Subcutaneous adipose tissue (tissue), 4 donors: ENCODE results near the gene NAP1L1. TPM values are rescaled to one million over a fixed set of nuclear protein-coding genes. Genes with fewer than 3 reads are reported as not detected.

Experiments used
- total RNA-seq, 4 donors: library from RNA; depleted of rRNA; stranded (reverse); fragments of >200 nt; gene quantifications; one replicate each; pipeline ENCODE4 v1.1.0, GENCODE V29; 2016
- TF ChIP-seq, protein P1 (sequence below): fragments of 450-650 bp; IDR thresholded peaks from one replicate; pipeline ENCODE4 v1.5.1; 2016; ENCODE audit warnings: low read depth, mild to moderate bottlenecking, control low read depth, antibody characterized with exemption, moderate library complexity

Gene NAP1L1
- total RNA-seq, 4 donors from 2014 or later, result 434 to 738 (median 574) TPM

DNA sequence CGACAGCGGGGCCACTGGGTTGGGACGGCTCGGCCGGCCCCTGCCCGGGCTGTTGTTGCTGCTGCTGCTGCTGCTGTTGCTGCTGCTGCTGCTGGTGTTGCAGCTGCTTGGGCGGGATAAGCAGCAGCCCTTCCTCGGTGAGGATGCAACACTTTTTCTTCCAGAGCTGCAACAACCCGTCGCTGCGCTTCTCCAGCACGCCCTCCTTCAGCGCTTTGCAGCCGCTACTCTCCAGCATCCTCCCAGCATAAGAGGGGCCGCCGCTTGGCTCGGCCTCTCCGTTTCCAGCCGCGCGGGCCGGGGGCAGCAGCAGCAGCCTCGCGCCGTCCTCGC, 53.4 kb downstream of the NAP1L1 start:
- TF ChIP-seq, protein P1, sequence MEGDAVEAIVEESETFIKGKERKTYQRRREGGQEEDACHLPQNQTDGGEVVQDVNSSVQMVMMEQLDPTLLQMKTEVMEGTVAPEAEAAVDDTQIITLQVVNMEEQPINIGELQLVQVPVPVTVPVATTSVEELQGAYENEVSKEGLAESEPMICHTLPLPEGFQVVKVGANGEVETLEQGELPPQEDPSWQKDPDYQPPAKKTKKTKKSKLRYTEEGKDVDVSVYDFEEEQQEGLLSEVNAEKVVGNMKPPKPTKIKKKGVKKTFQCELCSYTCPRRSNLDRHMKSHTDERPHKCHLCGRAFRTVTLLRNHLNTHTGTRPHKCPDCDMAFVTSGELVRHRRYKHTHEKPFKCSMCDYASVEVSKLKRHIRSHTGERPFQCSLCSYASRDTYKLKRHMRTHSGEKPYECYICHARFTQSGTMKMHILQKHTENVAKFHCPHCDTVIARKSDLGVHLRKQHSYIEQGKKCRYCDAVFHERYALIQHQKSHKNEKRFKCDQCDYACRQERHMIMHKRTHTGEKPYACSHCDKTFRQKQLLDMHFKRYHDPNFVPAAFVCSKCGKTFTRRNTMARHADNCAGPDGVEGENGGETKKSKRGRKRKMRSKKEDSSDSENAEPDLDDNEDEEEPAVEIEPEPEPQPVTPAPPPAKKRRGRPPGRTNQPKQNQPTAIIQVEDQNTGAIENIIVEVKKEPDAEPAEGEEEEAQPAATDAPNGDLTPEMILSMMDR, result no peak

DNA sequence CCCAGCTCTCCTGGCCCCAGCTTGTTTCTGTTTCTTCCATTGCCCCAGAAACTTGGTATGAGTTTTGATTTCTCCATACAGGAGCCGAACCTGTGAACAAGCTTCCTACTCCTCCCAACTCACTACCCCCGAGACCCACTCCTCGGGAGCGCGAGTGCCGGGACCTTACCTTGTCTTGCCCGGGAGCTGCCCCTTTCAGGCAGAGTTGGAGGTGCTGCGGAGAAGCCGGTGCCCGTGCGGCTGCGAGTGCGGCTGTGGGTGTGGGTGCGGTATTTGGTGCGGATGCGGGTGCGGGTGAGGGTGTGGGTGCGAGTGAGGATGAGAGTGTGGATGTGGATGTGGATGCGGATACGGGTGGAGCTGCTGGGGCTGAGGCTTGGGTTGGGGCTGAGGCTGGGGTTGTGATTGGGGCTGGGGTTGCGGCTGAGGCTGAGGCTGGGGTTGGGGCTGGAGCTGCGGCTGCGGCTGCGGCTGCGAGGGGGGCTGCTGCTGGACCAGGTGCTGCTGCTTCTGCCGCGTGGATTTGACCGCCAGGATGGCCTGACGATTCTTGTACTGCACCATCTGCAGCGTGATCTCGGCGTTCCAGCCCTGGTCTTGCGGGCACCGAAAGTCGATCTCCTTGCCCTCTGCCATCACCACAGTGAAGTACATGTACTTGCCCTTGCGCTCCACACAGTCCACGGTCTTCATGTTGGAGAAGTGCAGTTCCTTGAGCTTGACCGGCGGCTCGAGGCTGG, 54.0 kb downstream of the NAP1L1 start:
- TF ChIP-seq, protein P1, result no peak

DNA sequence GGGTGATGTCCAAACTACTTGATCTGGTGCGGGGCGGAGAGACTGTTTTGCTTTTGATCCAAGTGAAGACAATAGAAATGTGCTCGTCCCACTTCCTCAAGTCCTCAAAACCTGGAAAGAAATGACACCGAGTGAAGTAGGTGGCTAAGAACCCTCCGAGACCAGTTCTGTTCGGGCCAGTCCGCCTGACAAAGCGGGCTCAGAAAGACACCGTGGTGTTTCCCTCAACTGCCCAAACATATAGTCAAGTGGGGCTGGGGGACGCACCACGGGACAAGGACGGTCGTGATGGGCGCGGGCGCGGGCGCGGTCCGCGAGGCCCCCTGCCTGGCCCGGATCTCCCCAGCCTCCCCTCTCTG, 54.5 kb downstream of the NAP1L1 start:
- TF ChIP-seq, protein P1, result no peak

DNA sequence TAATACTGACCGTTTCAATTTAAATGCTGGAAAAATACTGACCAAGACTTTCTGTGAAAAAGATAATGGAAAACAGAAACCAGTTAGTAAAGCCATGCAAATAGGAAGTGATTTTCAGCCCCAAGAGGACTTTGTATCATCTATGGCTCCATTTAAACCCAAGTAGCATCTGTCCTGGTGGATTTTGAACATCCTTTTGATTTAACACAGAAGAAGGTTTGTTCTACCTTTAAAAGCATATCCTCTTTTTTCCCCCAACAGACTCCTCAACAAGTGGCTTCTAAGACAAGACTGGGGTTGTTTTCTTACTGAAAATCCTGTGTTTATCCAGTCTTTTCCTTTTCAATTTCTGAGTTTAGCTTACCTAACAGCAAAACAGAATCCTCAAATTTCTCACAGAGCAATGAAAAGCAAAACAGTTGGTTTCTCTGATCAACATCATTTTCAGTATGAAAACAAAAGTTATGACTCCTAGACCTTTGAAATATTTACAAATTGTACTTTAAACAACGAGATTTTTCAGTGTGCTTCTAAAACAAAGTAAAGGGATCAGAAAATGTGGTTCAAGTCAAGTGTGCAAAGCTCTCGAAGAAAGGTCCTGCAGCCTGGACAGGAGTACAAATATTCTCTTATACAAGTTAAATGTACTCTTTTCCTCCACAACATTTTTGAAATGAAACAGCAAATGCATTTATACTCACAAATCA, 55.8 kb downstream of the NAP1L1 start:
- TF ChIP-seq, protein P1, result no peak

DNA sequence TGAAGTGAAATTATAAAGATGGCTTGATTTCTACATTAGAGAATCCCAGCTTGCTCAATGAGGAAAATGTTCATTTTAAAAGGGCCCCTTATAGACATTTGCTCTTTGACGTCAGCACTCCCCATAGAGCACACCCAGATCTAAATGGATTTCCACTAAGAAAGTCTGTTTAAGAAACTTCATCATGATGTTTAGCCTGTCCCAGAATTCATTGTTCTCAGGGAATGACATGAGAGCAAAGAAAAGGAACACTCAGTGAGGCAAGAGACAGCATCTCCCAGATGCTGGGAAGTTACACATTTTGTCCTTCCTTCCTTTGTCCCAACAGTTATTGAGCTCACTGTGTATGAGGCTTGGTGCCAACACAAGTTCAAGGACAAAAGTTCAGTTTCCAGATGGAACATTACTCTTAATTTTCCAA, 57.8 kb downstream of the NAP1L1 start:
- TF ChIP-seq, protein P1, result no peak

DNA sequence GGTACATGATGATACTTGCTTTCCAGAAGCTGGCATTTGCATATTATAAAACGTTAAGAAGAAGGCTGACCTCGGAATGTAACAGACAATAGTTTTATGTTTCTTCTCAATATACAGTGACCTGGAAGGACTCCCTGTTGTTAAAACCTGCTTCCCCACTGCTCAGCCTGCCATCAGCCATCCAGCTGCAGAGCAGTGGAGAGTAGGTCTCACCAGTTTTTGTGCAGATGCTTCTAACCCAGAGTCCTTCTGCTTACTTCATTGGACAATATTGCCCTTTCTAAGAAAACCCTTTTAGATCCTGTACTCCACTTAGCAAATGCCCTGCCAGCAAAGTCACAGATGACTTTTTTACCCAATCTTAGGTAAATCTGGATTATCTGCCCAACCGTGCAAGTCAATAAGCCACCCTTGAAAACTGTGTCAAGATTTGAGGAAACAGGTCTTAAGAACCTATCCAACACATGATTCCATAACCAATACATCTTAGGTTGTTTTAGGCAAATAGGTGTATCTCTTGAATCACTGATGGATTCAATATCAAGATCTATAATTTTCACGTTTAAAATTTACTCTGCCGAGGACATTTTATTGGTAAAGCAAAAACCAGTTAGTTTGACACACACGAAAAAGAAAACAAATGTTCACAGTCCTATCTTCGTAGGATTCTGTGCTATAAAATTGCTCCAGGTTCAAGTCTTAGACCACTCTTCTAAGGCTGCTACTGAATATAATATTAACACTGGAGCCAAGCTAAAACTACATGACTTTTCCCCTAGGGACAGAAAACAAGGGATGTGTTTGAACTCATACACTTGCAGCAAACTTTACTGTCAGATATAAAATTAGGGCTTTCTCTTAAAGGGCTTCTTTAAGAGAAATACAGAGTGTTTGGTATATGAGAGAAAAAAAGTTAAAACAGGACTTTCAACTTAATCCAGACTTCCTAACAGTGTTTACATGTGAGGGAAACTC, 58.6 kb downstream of the NAP1L1 start:
- TF ChIP-seq, protein P1, result no peak
